OCI-LY3 (cell line): ENCODE data around the gene SYT3.

Source experiments
- EZH2phosphoT487 ChIP-seq: fragments of 200-600 bp; shearing (Covaris generic); IDR thresholded peaks from 2 replicates; pipeline ENCODE4 v1.6.1; 2018; ENCODE audit warnings: antibody characterized with exemption, mixed run types, low read depth
- TF ChIP-seq, protein P1 (sequence below): fragments of 200-600, 300-600 bp; sonication (generic); IDR thresholded peaks from 2 replicates; pipeline ENCODE4 v1.5.1; 2014; ENCODE audit warnings: antibody characterized with exemption, low read length, low read depth

DNA sequence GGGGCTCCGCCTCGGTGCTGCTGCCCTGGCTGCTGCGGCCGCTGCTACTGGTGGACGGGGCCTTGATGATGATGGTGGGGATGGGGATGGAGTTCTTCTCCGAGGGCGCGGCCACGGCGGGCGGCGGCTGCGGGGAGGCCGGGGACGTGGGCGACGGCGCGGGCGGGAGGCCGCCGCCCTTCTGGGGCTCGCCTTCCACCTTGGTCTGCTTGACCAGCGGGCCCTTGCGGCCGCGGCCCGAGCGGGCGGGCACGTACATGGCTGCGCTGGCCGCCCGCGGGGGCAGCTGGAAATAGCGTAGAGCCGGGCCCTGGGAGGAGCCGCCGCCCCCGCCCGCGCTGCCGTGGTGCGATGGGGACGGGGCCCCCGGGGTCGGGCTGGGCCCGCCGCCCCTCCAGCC lies 28.7 kb upstream of the SYT3 start:
- TF ChIP-seq, protein P1, sequence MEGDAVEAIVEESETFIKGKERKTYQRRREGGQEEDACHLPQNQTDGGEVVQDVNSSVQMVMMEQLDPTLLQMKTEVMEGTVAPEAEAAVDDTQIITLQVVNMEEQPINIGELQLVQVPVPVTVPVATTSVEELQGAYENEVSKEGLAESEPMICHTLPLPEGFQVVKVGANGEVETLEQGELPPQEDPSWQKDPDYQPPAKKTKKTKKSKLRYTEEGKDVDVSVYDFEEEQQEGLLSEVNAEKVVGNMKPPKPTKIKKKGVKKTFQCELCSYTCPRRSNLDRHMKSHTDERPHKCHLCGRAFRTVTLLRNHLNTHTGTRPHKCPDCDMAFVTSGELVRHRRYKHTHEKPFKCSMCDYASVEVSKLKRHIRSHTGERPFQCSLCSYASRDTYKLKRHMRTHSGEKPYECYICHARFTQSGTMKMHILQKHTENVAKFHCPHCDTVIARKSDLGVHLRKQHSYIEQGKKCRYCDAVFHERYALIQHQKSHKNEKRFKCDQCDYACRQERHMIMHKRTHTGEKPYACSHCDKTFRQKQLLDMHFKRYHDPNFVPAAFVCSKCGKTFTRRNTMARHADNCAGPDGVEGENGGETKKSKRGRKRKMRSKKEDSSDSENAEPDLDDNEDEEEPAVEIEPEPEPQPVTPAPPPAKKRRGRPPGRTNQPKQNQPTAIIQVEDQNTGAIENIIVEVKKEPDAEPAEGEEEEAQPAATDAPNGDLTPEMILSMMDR: no peak
- no peak for TF ChIP-seq EZH2phosphoT487
